GM18873 (cell line): ENCODE measurements around the gene ABCC3.
"Not testable (repeated sequence)": the region's sequence is repeated elsewhere in the genome, so short reads cannot be mapped to it uniquely, and the experiment has no call there.

Experiments
- ATAC-seq: cut with Tn5 transposase; IDR thresholded peaks from one replicate; pipeline ENCODE4 v1.9.1; 2021; ENCODE audit warnings: mild to moderate bottlenecking, moderate library complexity, moderate number of reproducible peaks; ENCODE audit not compliant: unreplicated experiment, low FRiP score

Gene ABCC3

DNA sequence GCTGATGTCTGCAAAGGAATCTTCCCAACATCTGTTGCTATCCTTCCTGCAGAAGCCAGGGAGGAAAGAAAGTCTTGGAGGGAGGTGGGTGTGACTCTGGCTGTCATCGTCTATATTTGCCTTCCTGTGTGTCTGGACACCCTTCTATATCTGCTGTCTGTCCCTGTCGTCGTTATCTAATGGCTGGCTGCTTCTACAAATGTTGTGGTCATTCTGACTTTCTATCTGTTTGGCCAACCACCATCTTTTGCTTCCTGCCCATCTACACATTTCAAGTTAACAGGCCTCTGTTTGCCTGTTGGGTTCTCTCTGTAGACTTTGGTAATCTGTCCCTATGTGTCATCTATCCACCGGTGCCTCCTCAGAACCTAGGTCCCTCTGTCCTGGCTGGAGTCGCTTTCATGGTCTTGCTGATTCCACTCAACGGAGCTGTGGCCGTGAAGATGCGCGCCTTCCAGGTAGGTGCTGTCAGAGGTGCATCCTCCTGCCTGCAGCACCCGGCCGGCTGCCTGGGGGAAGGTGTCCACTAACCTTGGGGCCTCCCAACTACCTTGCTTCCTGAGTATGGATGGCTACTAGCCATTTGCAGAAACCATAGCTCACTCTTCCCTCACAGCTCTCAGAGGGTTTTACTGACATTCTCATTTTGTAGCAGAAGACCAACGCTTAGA lies 30.2 kb downstream of the ABCC3 start:
- ATAC-seq = no peak

DNA sequence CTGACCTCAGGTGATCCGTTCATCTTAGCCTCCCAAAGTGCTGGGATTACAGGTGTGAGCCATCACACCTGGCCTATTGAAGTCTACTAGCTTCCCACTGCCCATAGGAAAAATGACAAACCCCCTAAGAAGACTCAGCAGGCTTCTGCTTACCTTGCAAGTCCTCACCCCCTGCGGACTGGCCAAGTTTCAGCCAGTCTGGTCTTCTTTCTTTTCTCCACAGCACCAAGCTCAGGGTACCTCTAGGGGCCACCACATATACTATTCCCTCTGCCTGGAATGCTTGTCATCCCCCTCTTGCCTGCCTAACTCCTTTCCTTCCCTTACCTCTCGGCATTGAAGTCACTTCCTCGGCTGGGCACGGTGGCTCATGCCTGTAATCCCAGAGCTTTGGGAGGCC lies 31.2 kb downstream of the ABCC3 start:
- ATAC-seq = no peak

DNA sequence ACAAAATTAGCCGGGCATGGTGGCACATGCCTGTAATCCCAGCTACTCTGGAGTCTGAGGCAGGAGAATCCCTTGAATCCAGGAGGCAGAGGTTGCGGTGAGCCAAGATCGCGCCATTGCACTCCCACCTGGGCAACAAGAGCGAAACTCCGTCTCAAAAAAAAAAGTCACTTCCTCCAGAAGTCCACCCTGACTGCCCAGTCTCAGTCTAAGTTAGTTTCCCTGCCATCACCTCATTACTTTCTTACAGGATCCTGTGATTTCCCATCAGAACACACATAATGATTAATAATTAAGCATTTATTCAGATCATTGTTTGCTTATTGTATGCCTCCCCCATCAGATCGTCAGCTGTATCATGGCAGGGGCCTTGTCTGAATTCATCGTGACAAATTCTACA lies 31.6 kb downstream of the ABCC3 start:
- no peak for ATAC-seq

DNA sequence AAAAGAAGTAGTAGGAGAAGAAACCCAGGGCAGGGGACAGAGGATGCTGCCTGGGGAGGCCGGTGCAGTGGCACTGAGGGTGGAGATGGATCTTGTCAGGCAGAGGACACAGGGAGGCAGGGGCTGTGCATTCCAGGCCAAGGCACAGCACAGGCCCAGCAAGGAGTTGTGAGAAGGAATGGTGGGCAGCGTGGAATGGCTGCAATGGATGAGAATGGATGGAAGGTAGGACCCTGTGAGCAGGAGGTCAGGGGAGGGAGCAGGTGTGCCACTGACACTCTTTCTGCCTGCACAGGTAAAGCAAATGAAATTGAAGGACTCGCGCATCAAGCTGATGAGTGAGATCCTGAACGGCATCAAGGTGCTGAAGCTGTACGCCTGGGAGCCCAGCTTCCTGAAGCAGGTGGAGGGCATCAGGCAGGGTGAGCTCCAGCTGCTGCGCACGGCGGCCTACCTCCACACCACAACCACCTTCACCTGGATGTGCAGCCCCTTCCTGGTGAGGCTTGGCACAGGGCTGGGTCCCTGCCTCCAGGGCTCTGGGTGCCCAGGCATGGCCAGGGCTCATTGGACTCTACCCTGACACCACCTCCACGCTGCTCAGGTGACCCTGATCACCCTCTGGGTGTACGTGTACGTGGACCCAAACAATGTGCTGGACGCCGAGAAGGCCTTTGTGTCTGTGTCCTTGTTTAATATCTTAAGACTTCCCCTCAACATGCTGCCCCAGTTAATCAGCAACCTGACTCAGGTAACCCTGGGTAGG lies 32.8 kb downstream of the ABCC3 start:
- ATAC-seq = no peak

DNA sequence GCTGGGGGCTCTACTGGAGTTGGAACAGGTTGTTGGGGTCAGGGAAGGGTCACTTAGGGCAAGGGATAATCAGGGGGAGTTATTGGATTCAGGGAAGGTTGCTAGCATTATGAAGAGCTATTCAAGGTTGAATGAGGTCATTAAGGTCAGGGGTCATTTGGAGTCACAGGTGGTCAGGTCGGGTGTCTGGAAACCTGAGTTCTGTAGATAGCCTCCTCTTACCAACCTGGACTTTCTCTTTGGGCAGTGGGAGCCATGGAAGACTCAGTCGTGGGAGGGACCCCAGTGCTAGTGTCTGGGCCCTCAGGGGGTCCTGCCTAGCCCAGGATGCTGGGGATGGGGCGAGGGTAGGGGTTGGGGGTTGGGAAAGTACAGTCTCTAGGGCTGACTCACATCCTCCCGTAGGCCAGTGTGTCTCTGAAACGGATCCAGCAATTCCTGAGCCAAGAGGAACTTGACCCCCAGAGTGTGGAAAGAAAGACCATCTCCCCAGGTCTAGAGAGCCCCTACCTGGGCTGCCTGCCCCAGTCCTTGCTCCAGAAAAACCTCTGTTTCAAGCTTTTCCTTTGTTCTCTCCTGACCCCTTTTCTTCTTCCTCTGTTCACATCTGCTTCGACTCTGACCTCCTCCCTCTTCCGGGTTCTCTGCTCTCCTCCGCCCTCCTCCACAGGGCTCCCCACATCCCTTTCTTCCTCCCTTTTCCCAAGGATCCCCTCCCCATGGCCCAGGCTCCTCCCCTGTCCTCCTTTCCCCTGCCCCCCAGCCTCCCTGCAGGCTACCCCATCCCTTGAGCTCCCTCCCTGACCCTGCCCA lies 33.5 kb downstream of the ABCC3 start:
- ATAC-seq = no peak

DNA sequence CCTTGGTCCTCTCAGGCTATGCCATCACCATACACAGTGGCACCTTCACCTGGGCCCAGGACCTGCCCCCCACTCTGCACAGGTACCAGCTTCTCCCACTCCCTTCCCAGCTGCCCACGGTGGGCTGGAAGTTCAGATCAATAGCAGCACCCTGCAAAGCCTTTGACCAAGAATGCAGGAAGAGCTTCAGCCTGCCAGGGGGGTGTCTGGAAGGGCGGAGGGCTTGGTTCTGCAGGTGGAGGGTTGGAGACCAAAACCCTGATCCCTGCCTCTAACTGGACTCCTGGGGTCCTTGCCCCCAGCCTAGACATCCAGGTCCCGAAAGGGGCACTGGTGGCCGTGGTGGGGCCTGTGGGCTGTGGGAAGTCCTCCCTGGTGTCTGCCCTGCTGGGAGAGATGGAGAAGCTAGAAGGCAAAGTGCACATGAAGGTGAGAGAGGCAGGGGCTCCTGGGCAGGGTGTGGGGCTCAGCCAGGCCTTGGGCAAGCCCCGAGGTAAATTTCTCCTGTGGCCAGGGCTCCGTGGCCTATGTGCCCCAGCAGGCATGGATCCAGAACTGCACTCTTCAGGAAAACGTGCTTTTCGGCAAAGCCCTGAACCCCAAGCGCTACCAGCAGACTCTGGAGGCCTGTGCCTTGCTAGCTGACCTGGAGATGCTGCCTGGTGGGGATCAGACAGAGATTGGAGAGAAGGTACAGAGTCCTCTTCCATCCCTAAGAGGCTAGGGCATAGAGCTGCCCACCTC lies 34.3 kb downstream of the ABCC3 start:
- no peak for ATAC-seq

DNA sequence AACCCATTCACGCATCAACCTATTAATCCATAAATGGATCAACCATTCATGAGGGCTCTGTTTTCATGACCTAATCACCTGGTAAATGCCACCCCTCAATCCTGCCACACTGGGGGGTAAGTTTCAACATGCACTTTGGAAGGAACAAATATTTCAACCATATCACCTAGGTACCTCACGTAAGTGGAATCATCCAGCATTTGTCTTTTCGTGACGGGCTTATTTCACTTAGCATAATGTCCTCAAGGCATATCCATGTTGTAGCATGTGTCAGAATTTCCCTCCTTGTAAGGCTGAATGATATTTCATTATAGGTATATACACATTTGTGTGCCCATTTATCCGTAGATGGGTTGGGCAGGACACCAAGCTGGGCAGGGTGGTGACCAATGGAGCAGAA lies 37.4 kb downstream of the ABCC3 start:
- no peak for ATAC-seq

DNA sequence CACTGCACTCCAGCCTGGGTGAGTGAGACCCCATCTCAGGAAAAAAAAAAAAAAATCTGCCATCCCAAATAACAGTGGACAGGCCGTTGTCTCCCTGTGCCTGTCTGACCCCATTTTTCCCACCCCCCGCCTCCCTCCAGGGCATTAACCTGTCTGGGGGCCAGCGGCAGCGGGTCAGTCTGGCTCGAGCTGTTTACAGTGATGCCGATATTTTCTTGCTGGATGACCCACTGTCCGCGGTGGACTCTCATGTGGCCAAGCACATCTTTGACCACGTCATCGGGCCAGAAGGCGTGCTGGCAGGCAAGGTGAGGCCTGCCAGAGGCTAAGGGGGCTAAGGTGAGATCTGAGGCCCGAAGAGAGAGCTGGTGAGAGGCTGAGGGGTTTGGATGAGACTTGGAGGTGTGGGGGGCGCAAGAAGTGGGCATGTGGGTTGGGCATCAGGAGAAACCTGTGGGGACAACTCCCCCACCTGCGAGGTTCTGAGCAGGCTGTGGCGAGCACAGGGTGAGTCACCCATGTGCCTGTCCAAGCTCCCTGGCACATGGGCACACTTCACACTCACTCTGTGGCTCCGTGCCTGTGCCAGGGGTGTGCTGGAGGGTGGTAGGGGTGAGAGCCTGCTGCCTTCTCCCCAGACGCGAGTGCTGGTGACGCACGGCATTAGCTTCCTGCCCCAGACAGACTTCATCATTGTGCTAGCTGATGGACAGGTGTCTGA lies 38.3 kb downstream of the ABCC3 start:
- ATAC-seq = no peak

DNA sequence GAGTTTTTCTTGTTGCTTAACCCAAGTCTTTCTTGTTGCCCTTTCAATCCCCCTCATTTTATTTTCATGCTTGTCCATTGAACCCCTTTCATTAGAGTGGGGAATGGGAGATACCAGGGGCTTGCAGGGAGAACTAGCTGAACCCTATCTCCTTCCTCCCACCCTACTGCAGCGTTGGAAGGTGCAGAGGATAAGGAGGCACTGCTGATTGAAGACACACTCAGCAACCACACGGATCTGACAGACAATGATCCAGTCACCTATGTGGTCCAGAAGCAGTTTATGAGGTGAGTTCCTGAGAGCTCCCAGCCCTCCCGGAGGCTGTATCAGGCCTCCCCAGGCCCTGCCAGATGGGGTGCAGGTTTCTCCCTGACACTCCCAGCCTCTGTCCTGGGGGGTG lies 40.5 kb downstream of the ABCC3 start:
- no peak for ATAC-seq

DNA sequence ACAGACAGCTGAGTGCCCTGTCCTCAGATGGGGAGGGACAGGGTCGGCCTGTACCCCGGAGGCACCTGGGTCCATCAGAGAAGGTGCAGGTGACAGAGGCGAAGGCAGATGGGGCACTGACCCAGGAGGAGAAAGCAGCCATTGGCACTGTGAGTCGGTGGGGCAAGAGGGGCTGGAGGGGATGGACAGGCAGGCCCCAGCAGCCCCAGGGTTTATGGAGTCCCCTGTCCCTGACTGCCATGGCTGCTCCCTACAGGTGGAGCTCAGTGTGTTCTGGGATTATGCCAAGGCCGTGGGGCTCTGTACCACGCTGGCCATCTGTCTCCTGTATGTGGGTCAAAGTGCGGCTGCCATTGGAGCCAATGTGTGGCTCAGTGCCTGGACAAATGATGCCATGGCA lies 40.9 kb downstream of the ABCC3 start:
- no peak for ATAC-seq

DNA sequence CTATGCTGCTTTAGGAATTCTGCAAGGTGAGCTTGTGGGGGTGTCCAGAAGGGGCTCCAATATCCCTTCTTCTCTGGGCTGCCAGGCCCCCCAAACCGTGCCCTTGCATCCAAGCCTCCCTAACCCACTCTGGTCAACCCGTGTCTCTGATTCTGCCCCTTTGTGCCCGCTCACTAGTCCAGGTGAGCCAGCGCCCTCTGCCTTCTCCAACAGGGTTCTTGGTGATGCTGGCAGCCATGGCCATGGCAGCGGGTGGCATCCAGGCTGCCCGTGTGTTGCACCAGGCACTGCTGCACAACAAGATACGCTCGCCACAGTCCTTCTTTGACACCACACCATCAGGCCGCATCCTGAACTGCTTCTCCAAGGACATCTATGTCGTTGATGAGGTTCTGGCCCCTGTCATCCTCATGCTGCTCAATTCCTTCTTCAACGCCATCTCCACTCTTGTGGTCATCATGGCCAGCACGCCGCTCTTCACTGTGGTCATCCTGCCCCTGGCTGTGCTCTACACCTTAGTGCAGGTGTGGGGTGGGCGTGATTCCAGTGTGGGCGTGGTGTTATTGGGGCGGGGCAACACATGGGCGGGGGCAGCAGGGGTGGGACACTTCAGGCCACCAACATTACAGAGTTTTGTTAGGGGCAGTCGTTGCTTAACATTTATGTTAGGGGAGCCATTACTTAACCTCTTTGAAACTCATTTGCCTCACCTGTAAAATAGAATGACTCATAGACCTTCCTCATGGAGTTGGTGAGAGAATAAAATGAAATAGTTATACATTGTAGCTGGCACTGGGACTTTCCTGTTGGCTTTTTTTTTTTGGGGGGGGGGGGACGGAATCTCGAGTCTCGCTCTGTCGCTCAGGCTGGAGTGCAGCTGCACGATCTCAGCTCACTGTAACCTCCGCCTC lies 41.6 kb downstream of the ABCC3 start:
- ATAC-seq = no peak

DNA sequence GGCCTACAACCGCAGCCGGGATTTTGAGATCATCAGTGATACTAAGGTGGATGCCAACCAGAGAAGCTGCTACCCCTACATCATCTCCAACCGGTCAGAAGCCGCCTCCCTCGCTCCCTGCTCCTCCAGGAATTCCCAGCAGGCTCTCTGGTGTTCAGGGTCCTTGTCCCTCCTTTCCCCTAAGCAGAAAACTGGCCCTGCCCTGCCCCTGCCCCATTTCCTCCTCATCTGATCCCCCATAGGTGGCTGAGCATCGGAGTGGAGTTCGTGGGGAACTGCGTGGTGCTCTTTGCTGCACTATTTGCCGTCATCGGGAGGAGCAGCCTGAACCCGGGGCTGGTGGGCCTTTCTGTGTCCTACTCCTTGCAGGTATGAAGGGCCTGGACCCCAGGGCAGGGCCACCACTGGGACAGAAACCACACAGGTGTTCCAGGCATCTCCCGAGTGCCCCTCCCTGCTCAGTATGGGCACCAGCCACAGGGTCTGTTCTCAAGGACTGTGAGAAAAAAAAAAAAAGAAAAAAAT lies 43.2 kb downstream of the ABCC3 start:
- no peak for ATAC-seq

DNA sequence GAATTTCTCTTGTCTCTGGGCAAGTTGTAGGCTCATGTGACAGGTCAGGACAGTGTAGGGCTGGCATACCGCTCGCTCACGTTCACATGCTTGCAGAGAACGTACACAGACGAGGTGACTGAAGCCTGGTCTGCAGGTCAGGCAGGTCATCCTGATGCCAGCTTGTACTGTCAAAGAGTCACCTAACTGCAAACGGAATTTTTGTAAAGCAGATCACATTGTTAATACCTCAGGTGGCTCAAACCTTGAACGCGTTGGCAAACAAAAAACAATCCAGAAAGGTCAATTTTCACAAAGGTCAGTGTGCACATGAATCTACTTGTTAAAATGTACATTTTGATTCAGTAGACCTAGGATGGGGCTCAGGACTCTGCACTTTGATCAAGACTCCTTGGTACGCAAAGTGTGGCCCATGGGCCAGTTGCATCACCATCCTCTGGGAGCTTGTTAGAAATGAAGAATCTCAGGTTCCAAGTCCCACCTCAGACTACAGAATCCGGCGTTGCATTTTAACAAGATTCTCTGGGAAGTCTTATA lies 44.4 kb downstream of the ABCC3 start:
- no peak for ATAC-seq

DNA sequence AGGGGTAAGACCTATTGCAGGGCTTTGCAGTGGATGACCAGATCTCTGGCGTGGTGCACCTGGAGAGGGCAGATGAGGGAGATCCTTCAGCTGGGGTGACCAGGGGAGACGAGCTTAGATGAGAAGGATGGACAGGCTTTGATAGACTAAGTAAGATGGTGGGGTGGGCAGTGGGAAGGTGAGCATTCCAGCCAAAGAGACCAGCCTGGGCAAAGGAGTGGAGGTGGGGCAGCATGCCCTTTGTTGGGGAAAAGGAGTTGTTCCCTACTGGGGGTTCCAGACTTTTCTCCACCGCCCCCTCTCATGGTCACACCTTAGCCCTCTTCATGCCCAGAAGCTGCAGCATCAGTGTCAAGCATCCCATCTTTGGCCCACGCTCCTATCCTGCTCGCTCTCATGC lies 45.4 kb downstream of the ABCC3 start:
- no peak for ATAC-seq

DNA sequence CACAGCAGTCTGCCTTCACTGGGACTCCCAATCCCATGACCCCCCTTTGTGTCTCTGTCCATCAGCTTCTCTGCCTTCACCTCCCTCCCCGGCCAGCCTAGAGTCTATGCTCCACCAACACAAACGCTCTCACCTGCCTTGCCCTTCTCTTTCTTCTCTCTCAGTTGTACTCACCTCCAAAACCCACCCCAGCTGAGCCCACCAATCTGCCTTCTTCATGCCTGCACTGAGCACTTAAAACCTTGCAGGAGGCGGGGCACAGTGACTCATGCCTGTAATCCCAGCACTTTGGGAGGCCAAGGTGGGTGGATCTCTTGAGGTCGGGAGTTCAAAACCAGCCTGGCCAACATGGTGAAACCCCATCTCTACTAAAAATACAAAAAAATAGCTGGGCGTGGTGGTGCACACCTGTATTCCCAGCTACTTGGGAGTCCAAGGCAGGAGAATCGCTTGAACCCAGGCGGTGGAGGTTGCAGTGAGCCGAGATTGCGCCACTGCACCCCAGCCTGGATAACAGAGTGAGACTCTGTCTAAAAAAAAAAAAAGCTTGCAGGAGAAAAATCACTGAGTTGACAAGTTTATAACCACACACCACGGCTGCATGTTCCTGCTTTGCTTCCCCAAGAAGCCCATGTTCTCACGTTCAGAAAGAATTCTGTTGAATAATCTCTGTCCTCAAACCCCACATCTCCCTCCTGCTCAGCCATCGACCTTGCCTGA lies 46.0 kb downstream of the ABCC3 start:
- not testable (repeated sequence) for ATAC-seq

DNA sequence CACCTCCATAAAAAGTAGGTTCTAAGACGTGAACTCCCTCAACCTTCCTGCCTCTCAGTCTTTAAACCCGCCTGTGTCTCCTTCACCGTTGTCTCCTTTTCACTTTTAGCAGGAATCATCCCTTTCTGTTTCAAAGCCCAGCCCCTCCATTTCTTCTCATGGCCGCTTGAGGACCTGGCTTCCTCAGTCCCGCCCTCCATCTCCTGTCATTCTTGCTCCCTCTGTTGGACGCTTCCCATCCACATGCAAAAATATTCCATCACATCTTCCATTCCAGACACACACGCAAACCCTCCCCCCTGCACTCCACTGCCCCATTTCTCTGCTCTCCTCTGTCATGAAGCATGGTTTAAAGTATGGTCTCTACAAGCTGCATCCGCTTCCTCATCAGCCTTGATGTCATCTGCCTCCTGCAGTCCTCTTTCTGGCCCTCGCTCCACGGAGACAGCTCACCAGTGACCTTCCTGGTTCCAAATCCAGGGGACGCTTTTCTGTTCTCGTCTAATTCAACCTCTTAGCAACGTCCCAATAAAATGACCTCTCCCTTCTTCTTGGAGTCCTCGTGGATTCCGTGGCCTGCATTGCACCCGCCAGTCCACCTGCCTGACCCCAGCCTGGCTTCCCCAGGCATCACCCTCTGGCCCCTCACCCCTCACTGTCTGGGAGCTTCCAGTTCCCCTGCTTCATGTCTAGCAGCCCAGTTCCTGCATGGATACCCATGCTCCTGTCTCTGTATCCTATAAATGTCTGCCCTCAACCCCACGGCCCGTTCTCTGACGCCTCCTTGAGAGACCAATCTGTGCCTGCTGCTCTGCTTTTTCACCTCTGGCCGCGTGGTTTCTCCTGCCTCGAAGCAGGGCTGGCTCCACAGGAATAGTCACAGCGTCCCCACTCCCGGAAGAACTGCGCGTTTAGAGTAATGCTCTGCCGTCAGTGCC lies 46.9 kb downstream of the ABCC3 start:
- ATAC-seq = no peak

DNA sequence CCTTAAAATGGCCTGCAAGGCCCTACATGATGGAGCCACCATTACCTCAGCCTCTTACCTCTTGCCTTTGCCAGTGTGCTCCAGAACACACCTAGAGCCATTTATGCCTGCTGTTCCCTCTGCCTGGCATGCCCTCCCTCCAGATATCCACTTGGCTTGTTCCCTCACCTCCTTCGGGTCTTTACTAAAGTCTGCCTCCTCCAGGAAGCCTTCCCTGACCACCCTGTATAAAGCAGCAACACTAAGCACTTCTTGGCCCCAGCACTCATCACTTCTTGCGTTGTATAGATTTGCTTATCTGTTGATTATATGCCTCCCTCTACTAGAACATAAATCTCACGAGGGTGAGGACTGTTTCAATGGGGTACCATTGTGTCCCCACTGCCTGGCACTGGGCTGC lies 47.8 kb downstream of the ABCC3 start:
- no peak for ATAC-seq
